Neural cell (in vitro differentiated cells): Measurements from ENCODE around the gene RBM34. TPM values are rescaled to one million over a fixed set of nuclear protein-coding genes. Genes with fewer than 3 reads are reported as not detected.

Experiments
- H2AFZ ChIP-seq: fragments of 200-600, 300-800 bp; sonication (generic), shearing (Covaris generic); 2 replicates; pipeline ENCODE4 v1.6.0; 2014; ENCODE audit warnings: low read depth, mild to moderate bottlenecking, antibody characterized with exemption, low read length, moderate library complexity
- H3F3A ChIP-seq: fragments of 200-600 bp; shearing (Covaris generic); 2 replicates; pipeline ENCODE4 v1.6.1; 2016; ENCODE audit warnings: mild to moderate bottlenecking, moderate library complexity, mixed read lengths, antibody characterized with exemption, low read length; ENCODE audit not compliant: insufficient read depth, poor library complexity, severe bottlenecking
- H3K27ac ChIP-seq: fragments of 200-600, 300-800 bp; sonication (generic), shearing (Covaris generic); 2 replicates; pipeline ENCODE4 v1.5.1; 2014; ENCODE audit warnings: mild to moderate bottlenecking, low read length, moderate library complexity
- H3K27me3 ChIP-seq: fragments of 300-800, 200-600 bp; sonication (generic), shearing (Covaris generic); 2 replicates; pipeline ENCODE4 v1.6.0; 2014; ENCODE audit warnings: mild to moderate bottlenecking, low read depth, low read length, moderate library complexity; ENCODE audit not compliant: insufficient read depth
- H3K36me3 ChIP-seq: fragments of 300-800, 200-600 bp; sonication (generic), shearing (Covaris generic); 2 replicates; pipeline ENCODE4 v1.5.1; 2014; ENCODE audit warnings: mild to moderate bottlenecking, antibody characterized with exemption, low read length, moderate library complexity; ENCODE audit not compliant: insufficient read depth
- H3K4me2 ChIP-seq: fragments of 300-800, 200-600 bp; sonication (generic), shearing (Covaris generic); 2 replicates; pipeline ENCODE4 v1.6.0; 2014; ENCODE audit warnings: mild to moderate bottlenecking, low read length
- H3K4me3 ChIP-seq: fragments of 300-800, 200-600 bp; sonication (generic), shearing (Covaris generic); 2 replicates; pipeline ENCODE4 v1.5.1; 2014; ENCODE audit warnings: mild to moderate bottlenecking, low read length, moderate library complexity
- H3K79me2 ChIP-seq: fragments of 200-600 bp; shearing (Covaris generic); replicated peaks from 2 replicates; pipeline ENCODE4 v1.6.0; 2014; ENCODE audit warnings: mild to moderate bottlenecking, low read length, moderate library complexity; ENCODE audit not compliant: insufficient read depth
- H3K9ac ChIP-seq: fragments of 300-800, 200-600 bp; sonication (generic), shearing (Covaris generic); 2 replicates; pipeline ENCODE4 v1.6.1; 2016; ENCODE audit warnings: mild to moderate bottlenecking, low read length, mixed read lengths
- H3K9me2 ChIP-seq: fragments of 200-600 bp; shearing (Covaris generic); 2 replicates; pipeline ENCODE4 v1.6.1; 2016; ENCODE audit warnings: mild to moderate bottlenecking, low read length, mixed read lengths; ENCODE audit not compliant: insufficient read depth
- H3K9me3 ChIP-seq: fragments of 200-600, 300-800 bp; sonication (generic), shearing (Covaris generic); 2 replicates; pipeline ENCODE4 v1.6.1; 2016; ENCODE audit warnings: mild to moderate bottlenecking, mixed run types, low read length, moderate library complexity, mixed read lengths
- H4K20me1 ChIP-seq: fragments of 200-600 bp; shearing (Covaris generic); 2 replicates; pipeline ENCODE4 v1.6.1; 2016; ENCODE audit warnings: mild to moderate bottlenecking, mixed run types; ENCODE audit not compliant: insufficient read depth
- EP300 ChIP-seq: fragments of 450-650 bp; conservative IDR thresholded peaks from 2 replicates; pipeline ENCODE4 v1.6.1; 2014; ENCODE audit warnings: antibody characterized with exemption, mild to moderate bottlenecking, moderate library complexity; ENCODE audit not compliant: poor library complexity, severe bottlenecking
- EZH2 ChIP-seq: fragments of 200-600, 300-800 bp; shearing (Covaris generic), sonication (generic); IDR thresholded peaks from 2 replicates; pipeline ENCODE4 v1.6.1; 2014; ENCODE audit warnings: antibody characterized with exemption, low read length, borderline replicate concordance, mild to moderate bottlenecking; ENCODE audit not compliant: insufficient read depth, poor library complexity, severe bottlenecking
- MXI1 ChIP-seq: fragments of 450-650 bp; conservative IDR thresholded peaks from 2 replicates; pipeline ENCODE4 v1.6.1; 2014; ENCODE audit warnings: antibody characterized with exemption, mild to moderate bottlenecking; ENCODE audit not compliant: poor library complexity, severe bottlenecking
- POLR2AphosphoS5 ChIP-seq: IDR thresholded peaks from 2 replicates; pipeline ENCODE4 v1.6.1; 2012
- RAD21 ChIP-seq: fragments of 450-650 bp; conservative IDR thresholded peaks from 2 replicates; pipeline ENCODE4 v1.6.1; 2014; ENCODE audit warnings: antibody characterized with exemption, mild to moderate bottlenecking, moderate library complexity
- SMC3 ChIP-seq: fragments of 450-650 bp; conservative IDR thresholded peaks from 2 replicates; pipeline ENCODE4 v1.6.1; 2014; ENCODE audit warnings: antibody characterized with exemption, mild to moderate bottlenecking, moderate library complexity; ENCODE audit not compliant: poor library complexity
- TAF1 ChIP-seq: IDR thresholded peaks from 2 replicates; pipeline ENCODE4 v1.6.1; 2012; ENCODE audit warnings: low read depth
- polyA plus RNA-seq: library from polyadenylated mRNA; depleted of rRNA; stranded (reverse); fragments of >200 nt; gene quantifications from 2 replicates; pipeline ENCODE4 v1.2.3, GENCODE V29; 2014
- TF ChIP-seq, protein P1 (sequence below): fragments of 450-650 bp; IDR thresholded peaks from 2 replicates; pipeline ENCODE4 v1.5.1; 2014; ENCODE audit warnings: antibody characterized with exemption, mild to moderate bottlenecking, moderate library complexity; ENCODE audit not compliant: poor library complexity, severe bottlenecking
- TF ChIP-seq, protein P2 (sequence below): IDR thresholded peaks from 2 replicates; pipeline ENCODE4 v1.6.1; 2012; ENCODE audit warnings: borderline replicate concordance

Gene RBM34
- polyA plus RNA-seq, 1 donor from 2014 or later, result 128 TPM

DNA sequence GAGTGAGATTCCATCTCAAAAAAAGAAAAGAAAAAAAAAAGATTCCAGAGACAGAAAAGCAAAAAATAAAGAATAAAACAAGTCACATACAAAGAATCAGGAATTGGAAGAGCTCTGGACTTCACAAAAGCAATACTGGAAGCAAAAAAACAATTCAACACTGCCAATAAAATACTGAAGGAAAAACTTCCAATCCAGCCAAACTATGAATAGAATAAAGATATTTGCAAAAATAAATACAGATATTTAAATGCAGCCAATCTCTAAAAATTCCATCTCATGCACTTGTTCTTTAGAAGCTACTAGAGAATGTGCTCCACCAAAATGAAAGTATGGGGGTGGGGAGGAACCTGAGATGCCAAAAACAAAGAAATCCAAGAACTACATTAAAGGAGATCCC, 29.4 kb upstream of the RBM34 start:
- H2AFZ ChIP-seq, result no peak overlapping the region
- H3K36me3 ChIP-seq, result peaks cover 6% of the 10 kb centered on the region
- H3F3A ChIP-seq, result no peaks in the 10 kb centered on the region
- no peaks in the 10 kb centered on the region for H3K9me3 ChIP-seq
- no peaks in the 10 kb centered on the region for H3K79me2 ChIP-seq
- H3K9me2 ChIP-seq, result no peaks in the 10 kb centered on the region
- no peaks in the 10 kb centered on the region for H3K27me3 ChIP-seq
- TF ChIP-seq EZH2 (no peak), MXI1 (no peak), EP300 (no peak), SMC3 (no peak), POLR2AphosphoS5 (no peak), TAF1 (no peak), RAD21 (no peak)
- TF ChIP-seq, protein P1, sequence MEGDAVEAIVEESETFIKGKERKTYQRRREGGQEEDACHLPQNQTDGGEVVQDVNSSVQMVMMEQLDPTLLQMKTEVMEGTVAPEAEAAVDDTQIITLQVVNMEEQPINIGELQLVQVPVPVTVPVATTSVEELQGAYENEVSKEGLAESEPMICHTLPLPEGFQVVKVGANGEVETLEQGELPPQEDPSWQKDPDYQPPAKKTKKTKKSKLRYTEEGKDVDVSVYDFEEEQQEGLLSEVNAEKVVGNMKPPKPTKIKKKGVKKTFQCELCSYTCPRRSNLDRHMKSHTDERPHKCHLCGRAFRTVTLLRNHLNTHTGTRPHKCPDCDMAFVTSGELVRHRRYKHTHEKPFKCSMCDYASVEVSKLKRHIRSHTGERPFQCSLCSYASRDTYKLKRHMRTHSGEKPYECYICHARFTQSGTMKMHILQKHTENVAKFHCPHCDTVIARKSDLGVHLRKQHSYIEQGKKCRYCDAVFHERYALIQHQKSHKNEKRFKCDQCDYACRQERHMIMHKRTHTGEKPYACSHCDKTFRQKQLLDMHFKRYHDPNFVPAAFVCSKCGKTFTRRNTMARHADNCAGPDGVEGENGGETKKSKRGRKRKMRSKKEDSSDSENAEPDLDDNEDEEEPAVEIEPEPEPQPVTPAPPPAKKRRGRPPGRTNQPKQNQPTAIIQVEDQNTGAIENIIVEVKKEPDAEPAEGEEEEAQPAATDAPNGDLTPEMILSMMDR, result no peak
- TF ChIP-seq, protein P2, sequence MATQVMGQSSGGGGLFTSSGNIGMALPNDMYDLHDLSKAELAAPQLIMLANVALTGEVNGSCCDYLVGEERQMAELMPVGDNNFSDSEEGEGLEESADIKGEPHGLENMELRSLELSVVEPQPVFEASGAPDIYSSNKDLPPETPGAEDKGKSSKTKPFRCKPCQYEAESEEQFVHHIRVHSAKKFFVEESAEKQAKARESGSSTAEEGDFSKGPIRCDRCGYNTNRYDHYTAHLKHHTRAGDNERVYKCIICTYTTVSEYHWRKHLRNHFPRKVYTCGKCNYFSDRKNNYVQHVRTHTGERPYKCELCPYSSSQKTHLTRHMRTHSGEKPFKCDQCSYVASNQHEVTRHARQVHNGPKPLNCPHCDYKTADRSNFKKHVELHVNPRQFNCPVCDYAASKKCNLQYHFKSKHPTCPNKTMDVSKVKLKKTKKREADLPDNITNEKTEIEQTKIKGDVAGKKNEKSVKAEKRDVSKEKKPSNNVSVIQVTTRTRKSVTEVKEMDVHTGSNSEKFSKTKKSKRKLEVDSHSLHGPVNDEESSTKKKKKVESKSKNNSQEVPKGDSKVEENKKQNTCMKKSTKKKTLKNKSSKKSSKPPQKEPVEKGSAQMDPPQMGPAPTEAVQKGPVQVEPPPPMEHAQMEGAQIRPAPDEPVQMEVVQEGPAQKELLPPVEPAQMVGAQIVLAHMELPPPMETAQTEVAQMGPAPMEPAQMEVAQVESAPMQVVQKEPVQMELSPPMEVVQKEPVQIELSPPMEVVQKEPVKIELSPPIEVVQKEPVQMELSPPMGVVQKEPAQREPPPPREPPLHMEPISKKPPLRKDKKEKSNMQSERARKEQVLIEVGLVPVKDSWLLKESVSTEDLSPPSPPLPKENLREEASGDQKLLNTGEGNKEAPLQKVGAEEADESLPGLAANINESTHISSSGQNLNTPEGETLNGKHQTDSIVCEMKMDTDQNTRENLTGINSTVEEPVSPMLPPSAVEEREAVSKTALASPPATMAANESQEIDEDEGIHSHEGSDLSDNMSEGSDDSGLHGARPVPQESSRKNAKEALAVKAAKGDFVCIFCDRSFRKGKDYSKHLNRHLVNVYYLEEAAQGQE, result no peak
- H3K9ac ChIP-seq, result no peak overlapping the region
- H3K27ac ChIP-seq, result no peak overlapping the region
- no peak overlapping the region for H3K4me2 ChIP-seq
- no peak overlapping the region for H3K4me3 ChIP-seq
- H4K20me1 ChIP-seq, result no peaks in the 10 kb centered on the region

DNA sequence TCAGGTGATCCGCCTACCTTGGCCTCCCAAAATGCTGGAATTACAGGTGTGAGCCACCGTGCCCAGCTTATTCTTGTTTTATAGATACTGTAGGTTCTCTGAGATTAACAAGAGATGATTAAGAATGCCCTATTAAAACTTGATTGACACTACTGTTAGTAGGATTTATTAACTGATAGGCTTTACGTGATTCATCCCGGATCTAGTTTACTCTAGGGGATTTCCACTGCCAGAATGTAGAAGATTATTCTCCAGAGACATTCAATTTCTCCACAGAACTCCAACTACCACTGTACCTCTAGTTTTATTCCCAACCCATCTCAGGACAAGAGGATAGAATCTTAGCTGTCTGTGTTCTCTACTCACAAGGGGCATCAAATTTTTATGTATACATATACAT, 26.3 kb upstream of the RBM34 start:
- TF ChIP-seq, protein P2, result no peak
- TF ChIP-seq EP300 (no peak), SMC3 (no peak), EZH2 (no peak), POLR2AphosphoS5 (no peak), TAF1 (no peak), MXI1 (no peak), RAD21 (no peak)
- TF ChIP-seq, protein P1, result no peak
- Histone ChIP-seq H4K20me1 (no peaks in the 10 kb centered on the region), H3K9me3 (no peaks in the 10 kb centered on the region), H3F3A (no peaks in the 10 kb centered on the region), H3K79me2 (peaks cover 5% of the 10 kb centered on the region), H3K9ac (no peak overlapping the region), H3K27ac (no peak overlapping the region), H3K27me3 (no peaks in the 10 kb centered on the region), H3K4me3 (no peak overlapping the region), H3K9me2 (no peaks in the 10 kb centered on the region), H3K4me2 (no peak overlapping the region), H2AFZ (no peak overlapping the region), H3K36me3 (no peaks in the 10 kb centered on the region)
